DND-41 (cell line): Measurements from ENCODE around the gene TBC1D5.

Experiments used
- ATAC-seq: fragments of 200-7000 bp; cut with Tn5 transposase; 3 replicates; pipeline ENCODE4 v1.9.1; 2021; ENCODE audit warnings: low read depth; ENCODE audit not compliant: insufficient read depth
- DNase-seq: peaks from one replicate; pipeline ENCODE4 v3.0.0-alpha.2; 2020
- H2AFZ ChIP-seq: 2 replicates; pipeline ENCODE4 v1.6.0; 2012; ENCODE audit warnings: low read depth, low read length
- H3K27ac ChIP-seq: 2 replicates; pipeline ENCODE4 v1.5.1; 2012; ENCODE audit warnings: low read length, inconsistent platforms
- H3K27me3 ChIP-seq: fragments of 200-600 bp; sonication (generic); 2 replicates; pipeline ENCODE4 v1.6.0; 2012; ENCODE audit warnings: low read length, mild to moderate bottlenecking, inconsistent platforms; ENCODE audit not compliant: insufficient read depth, poor library complexity
- H3K36me3 ChIP-seq: 2 replicates; pipeline ENCODE4 v1.5.1; 2012; ENCODE audit warnings: low read length, inconsistent platforms; ENCODE audit not compliant: insufficient read depth
- H3K4me1 ChIP-seq: 2 replicates; pipeline ENCODE4 v1.5.1; 2012; ENCODE audit warnings: mild to moderate bottlenecking, low read length; ENCODE audit not compliant: insufficient read depth
- H3K4me2 ChIP-seq: 2 replicates; pipeline ENCODE4 v1.6.0; 2012; ENCODE audit warnings: mild to moderate bottlenecking, moderate library complexity, low read length, inconsistent platforms; ENCODE audit not compliant: insufficient read depth
- H3K4me3 ChIP-seq, 2 experiments: fragments of 200-600 bp in 1 of 2; shearing (Covaris generic) in 1 of 2; 2 replicates each; pipeline ENCODE4 v1.5.1; 2012 to 2016; ENCODE audit warnings: inconsistent platforms in 2 of 2, low read length in 2 of 2, mild to moderate bottlenecking in 2 of 2, low read depth in 1 of 2, moderate library complexity in 1 of 2
- H3K79me2 ChIP-seq: 2 replicates; pipeline ENCODE4 v1.6.0; 2012; ENCODE audit warnings: low read length, inconsistent platforms; ENCODE audit not compliant: insufficient read depth
- H3K9ac ChIP-seq: 2 replicates; pipeline ENCODE4 v1.6.0; 2012; ENCODE audit warnings: low read depth, mild to moderate bottlenecking, inconsistent platforms, low read length, moderate library complexity
- H3K9me3 ChIP-seq: 2 replicates; pipeline ENCODE4 v1.5.1; 2012; ENCODE audit warnings: low read length, moderate library complexity, mild to moderate bottlenecking, inconsistent platforms; ENCODE audit not compliant: insufficient read depth, severe bottlenecking
- H4K20me1 ChIP-seq: 2 replicates; pipeline ENCODE4 v1.6.0; 2012; ENCODE audit warnings: low read length; ENCODE audit not compliant: insufficient read depth
- CTCF ChIP-seq: IDR thresholded peaks from 2 replicates; pipeline ENCODE4 v1.5.1; 2012; ENCODE audit warnings: borderline replicate concordance, low read length, moderate library complexity, mild to moderate bottlenecking; ENCODE audit not compliant: poor library complexity, severe bottlenecking; ENCODE audit errors: extremely low read depth
- EZH2 ChIP-seq: IDR thresholded peaks from 3 replicates; pipeline ENCODE4 v1.6.1; 2012; ENCODE audit warnings: borderline replicate concordance, low read depth, mild to moderate bottlenecking, moderate library complexity, low read length, inconsistent platforms; ENCODE audit not compliant: severe bottlenecking

TBC1D5 gene

GRCh38 chr3:17507480-17507879, 235.0 kb downstream of the TBC1D5 start:
- no peak for TF ChIP-seq CTCF
- no peak for TF ChIP-seq EZH2
- Histone ChIP-seq H3K36me3 (peaks cover 2% of the 10 kb centered on the region; the same call in 1 of the 2 replicates), H3K9ac (no peak overlapping the region), H4K20me1 (no peaks in the 10 kb centered on the region), H3K27ac (no peak overlapping the region), H3K27me3 (no peaks in the 10 kb centered on the region), H3K9me3 (no peaks in the 10 kb centered on the region), H3K4me2 (no peak overlapping the region), H2AFZ (no peak overlapping the region), H3K4me3 (no peak overlapping the region), H3K79me2 (no peaks in the 10 kb centered on the region), H3K4me1 (no peaks in the 10 kb centered on the region)
- no peak for DNase-seq
- no peak for ATAC-seq

- Histone ChIP-seq H2AFZ (no peak overlapping the region), H3K27ac (no peak overlapping the region), H3K27me3 (no peaks in the 10 kb centered on the region), H3K9ac (no peak overlapping the region), H3K4me3 (no peak overlapping the region), H3K79me2 (no peaks in the 10 kb centered on the region), H3K4me2 (no peak overlapping the region), H4K20me1 (no peaks in the 10 kb centered on the region), H3K9me3 (no peaks in the 10 kb centered on the region), H3K4me1 (no peaks in the 10 kb centered on the region), H3K36me3 (peaks cover 2% of the 10 kb centered on the region; the same call in 1 of the 2 replicates)
- no peak for TF ChIP-seq EZH2
- no peak for TF ChIP-seq CTCF
- no peak for DNase-seq
- ATAC-seq = no peak
These were observed 236.6 kb downstream of the TBC1D5 start for GRCh38 chr3:17505856-17506255.

GRCh38 chr3:17501745-17502144, 240.7 kb downstream of the TBC1D5 start:
- no peak for TF ChIP-seq EZH2
- TF ChIP-seq CTCF = no peak
- no peak overlapping the region for H3K4me3 ChIP-seq
- H4K20me1 ChIP-seq = no peaks in the 10 kb centered on the region
- H3K4me1 ChIP-seq = no peaks in the 10 kb centered on the region
- no peak overlapping the region for H3K27ac ChIP-seq
- DNase-seq (no peak), ATAC-seq (no peak)
- H3K36me3 ChIP-seq = no peaks in the 10 kb centered on the region; the same call in 1 of the 2 replicates
- H3K4me2 ChIP-seq = no peak overlapping the region
- no peak overlapping the region for H2AFZ ChIP-seq
- no peak overlapping the region for H3K9ac ChIP-seq
- no peaks in the 10 kb centered on the region for H3K27me3 ChIP-seq
- H3K79me2 ChIP-seq = no peaks in the 10 kb centered on the region
- no peaks in the 10 kb centered on the region for H3K9me3 ChIP-seq

GRCh38 chr3:17500618-17501017, 241.8 kb downstream of the TBC1D5 start:
- H2AFZ ChIP-seq = no peak overlapping the region
- no peak for TF ChIP-seq EZH2
- TF ChIP-seq CTCF = no peak
- no peak for DNase-seq
- H3K36me3 ChIP-seq = no peaks in the 10 kb centered on the region
- H3K4me1 ChIP-seq = no peaks in the 10 kb centered on the region
- no peaks in the 10 kb centered on the region for H3K27me3 ChIP-seq
- no peak overlapping the region for H3K4me3 ChIP-seq
- H3K4me2 ChIP-seq = no peak overlapping the region
- H4K20me1 ChIP-seq = no peaks in the 10 kb centered on the region
- ATAC-seq = no peak
- H3K27ac ChIP-seq = no peak overlapping the region
- H3K9ac ChIP-seq = no peak overlapping the region
- H3K79me2 ChIP-seq = no peaks in the 10 kb centered on the region
- H3K9me3 ChIP-seq = no peaks in the 10 kb centered on the region
